Keratinocyte (primary cell): Measurements from ENCODE around the gene YIPF1. TPM values are rescaled to one million over a fixed set of nuclear protein-coding genes. Genes with fewer than 3 reads are reported as not detected.

Experiments used
- DNase-seq: peaks from one replicate; pipeline ENCODE4 v3.0.0-alpha.2; 2011; ENCODE audit warnings: low read depth, missing footprints, low spot score
- FAIRE-seq: peaks from 2 replicates; lab custom pipeline; 2011; peaks lifted over from hg19 to GRCh38; lab: Jason Lieb, UNC
- H2AFZ ChIP-seq: 2 replicates; pipeline ENCODE4 v1.6.0; 2012; ENCODE audit warnings: low read length, control low read depth, inconsistent platforms; ENCODE audit not compliant: control insufficient read depth
- H3K27ac ChIP-seq: 2 replicates; pipeline ENCODE4 v1.5.1; 2011; ENCODE audit warnings: low read length; ENCODE audit not compliant: control insufficient read depth, insufficient read depth
- H3K27me3 ChIP-seq: 3 replicates; pipeline ENCODE4 v1.6.0; 2011; ENCODE audit warnings: low read length; ENCODE audit not compliant: control insufficient read depth, insufficient read depth; ENCODE audit errors: extremely low read depth
- H3K36me3 ChIP-seq, 2 experiments: 2 replicates in 1 of 2; 3 replicates in 1 of 2; pipeline ENCODE4 v1.5.1; 2011; ENCODE audit warnings: low read length in 2 of 2, mild to moderate bottlenecking in 1 of 2; ENCODE audit not compliant: control insufficient read depth in 2 of 2, insufficient read depth in 2 of 2; ENCODE audit errors: extremely low read depth in 1 of 2
- H3K4me1 ChIP-seq: 3 replicates; pipeline ENCODE4 v1.5.1; 2011; ENCODE audit warnings: low read length; ENCODE audit not compliant: control insufficient read depth, insufficient read depth; ENCODE audit errors: extremely low read depth
- H3K4me2 ChIP-seq: 3 replicates; pipeline ENCODE4 v1.6.0; 2011; ENCODE audit warnings: low read depth, low read length; ENCODE audit not compliant: control insufficient read depth, insufficient read depth; ENCODE audit errors: extremely low read depth
- H3K4me3 ChIP-seq, 3 experiments: fragments of 200-600 bp in 1 of 3; sonication (generic) in 1 of 3; 2 replicates in 2 of 3; 3 replicates in 1 of 3; pipeline ENCODE4 v1.5.1; 2011 to 2016; ENCODE audit warnings: low read length in 3 of 3, mild to moderate bottlenecking in 3 of 3, control low read depth in 2 of 3, inconsistent platforms in 1 of 3, low read depth in 1 of 3, mixed read lengths in 1 of 3, mixed run types in 1 of 3, moderate library complexity in 1 of 3; ENCODE audit not compliant: control insufficient read depth in 2 of 3, insufficient read depth in 2 of 3; ENCODE audit errors: extremely low read depth in 1 of 3
- H3K79me2 ChIP-seq: 2 replicates; pipeline ENCODE4 v1.6.0; 2012; ENCODE audit warnings: low read length; ENCODE audit not compliant: control insufficient read depth, insufficient read depth
- H3K9ac ChIP-seq: 3 replicates; pipeline ENCODE4 v1.6.0; 2011; ENCODE audit warnings: low read length; ENCODE audit not compliant: control insufficient read depth, insufficient read depth; ENCODE audit errors: extremely low read depth
- H3K9me1 ChIP-seq: 3 replicates; pipeline ENCODE4 v1.6.0; 2011; ENCODE audit warnings: low read length; ENCODE audit not compliant: control insufficient read depth, insufficient read depth; ENCODE audit errors: extremely low read depth
- H3K9me3 ChIP-seq: 2 replicates; pipeline ENCODE4 v1.5.1; 2012; ENCODE audit warnings: low read depth, low read length; ENCODE audit not compliant: control insufficient read depth
- H4K20me1 ChIP-seq: 3 replicates; pipeline ENCODE4 v1.6.0; 2011; ENCODE audit warnings: low read length; ENCODE audit not compliant: control insufficient read depth, insufficient read depth; ENCODE audit errors: extremely low read depth
- EZH2 ChIP-seq: IDR thresholded peaks from one replicate; pipeline ENCODE4 v1.6.1; 2012; ENCODE audit warnings: inconsistent platforms, mild to moderate bottlenecking, low read length, moderate library complexity
- dilution Hi-C: fragments of 300-500 bp; cut with MboI; formaldehyde crosslinking; loops from one replicate; pipeline ENCODE4 v1.7.0; 2020; ENCODE audit warnings: low sequenced_read_pairs; ENCODE audit not compliant: extremely low pct_ligation_motif_present
- polyA minus RNA-seq, 3 experiments: library from RNA; depleted of rRNA, polyadenylated mRNA; stranded (reverse); fragments of >200 nt; gene quantifications; 1 replicate in 1 of 3; 2 replicates in 1 of 3; 3 replicates in 1 of 3; pipeline ENCODE4 v1.2.3, GENCODE V29; 2011
- polyA plus RNA-seq, 5 experiments: library from polyadenylated mRNA; depleted of rRNA in 3 of 5; stranded (reverse) in 3 of 5; stranded (forward) in 1 of 5; unstranded in 1 of 5; fragments of >200 nt; gene quantifications; 1 replicate in 1 of 5; 2 replicates in 3 of 5; 3 replicates in 1 of 5; pipeline versions ENCODE4 v1.2.1 to v1.2.3, GENCODE V29; 2011 to 2012; ENCODE audit warnings: missing spikeins in 2 of 5, low read depth in 1 of 5, low replicate concordance in 1 of 5
- TF ChIP-seq, protein P1 (sequence below), 3 experiments: IDR thresholded peaks in 1 of 3; conservative IDR thresholded peaks in 1 of 3; optimal IDR thresholded peaks in 1 of 3; 2 replicates in 2 of 3; 3 replicates in 1 of 3; pipeline versions ENCODE3 to v1.5.1; 2011; ENCODE audit warnings: low read length in 3 of 3, mild to moderate bottlenecking in 3 of 3, moderate library complexity in 2 of 3, control low read depth in 1 of 3, inconsistent platforms in 1 of 3; ENCODE audit not compliant: insufficient read depth in 2 of 3; ENCODE audit errors: extremely low read depth in 1 of 3

YIPF1 gene
- polyA plus RNA-seq = 36.3 to 45.7 TPM (median 43.3 TPM) in 3 replicates
- polyA plus RNA-seq (2011; ENCODE audit: low read depth) = 10.2 TPM
- polyA plus RNA-seq (2011; cell fraction: cytosol; rRNA removed) = 35.0 and 57.3 TPM in 2 replicates
- polyA plus RNA-seq (2011; cell fraction: nucleus; rRNA removed) = 35.2 and 41.9 TPM in 2 replicates
- polyA plus RNA-seq (2012; ENCODE audit: low replicate concordance) = 22.4 and 23.5 TPM in 2 replicates
- polyA minus RNA-seq = 19.2 to 45.8 TPM (median 37.8 TPM) in 3 replicates
- 17.8 TPM for polyA minus RNA-seq (2011; cell fraction: cytosol; rRNA and poly(A)+ RNA removed)
- 14.2 and 20.6 TPM in 2 replicates for polyA minus RNA-seq (2011; cell fraction: nucleus; rRNA and poly(A)+ RNA removed)

DNA sequence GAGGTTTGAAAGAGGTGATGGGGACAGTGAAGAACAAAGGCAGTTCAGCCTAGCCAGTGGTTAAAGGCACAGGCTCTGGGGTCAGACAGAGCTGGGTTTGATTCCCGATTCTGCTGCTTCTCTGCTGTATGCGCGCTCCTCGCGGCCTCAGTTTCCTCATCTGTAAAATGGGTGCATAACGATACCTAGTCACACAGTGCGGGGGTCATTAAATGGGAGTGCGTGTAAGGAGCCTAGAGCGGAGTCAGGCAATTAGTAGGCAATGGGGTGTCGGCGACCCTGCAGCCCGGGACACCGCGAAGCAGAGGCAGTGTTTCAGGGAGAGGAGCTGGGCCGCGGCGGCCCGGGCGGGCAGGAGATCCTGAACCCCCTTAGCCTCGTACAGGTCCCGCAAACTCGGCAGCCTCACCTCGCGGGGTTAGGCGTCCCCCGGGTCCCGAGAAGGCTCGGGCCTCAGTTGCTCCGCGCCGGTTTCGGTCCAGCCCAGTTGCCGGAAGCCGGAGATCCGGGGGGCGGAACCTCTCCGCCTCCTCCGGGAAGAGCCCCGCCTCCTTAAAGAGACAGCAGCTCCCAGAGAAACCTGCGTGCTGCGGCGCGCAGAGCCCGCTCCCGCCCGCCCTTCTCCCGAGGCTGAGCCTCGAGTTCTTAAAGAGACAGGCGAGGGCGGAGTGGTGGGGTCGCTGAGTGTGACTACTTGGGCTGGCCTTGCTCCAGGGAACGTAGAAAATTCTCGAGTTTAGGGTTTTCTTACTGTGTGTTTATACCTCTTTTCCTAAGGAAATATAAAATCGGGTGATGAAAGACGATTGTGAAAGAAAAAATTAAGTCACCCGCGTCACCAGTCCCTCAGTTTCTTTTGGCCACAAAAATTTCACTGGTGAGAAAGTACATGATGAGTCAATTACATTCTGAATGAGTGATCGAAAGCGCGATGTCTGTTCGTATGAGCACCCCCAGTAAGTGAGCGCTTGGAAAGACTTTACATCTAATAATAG lies at the start of gene YIPF1:
Gene YIPF1, minus strand, starts transcription at position 494 of the 995 bp plus-strand sequence. CDS start 860 bp downstream, outside the sequence.
- no peak for TF ChIP-seq EZH2
- TF ChIP-seq, protein P1, sequence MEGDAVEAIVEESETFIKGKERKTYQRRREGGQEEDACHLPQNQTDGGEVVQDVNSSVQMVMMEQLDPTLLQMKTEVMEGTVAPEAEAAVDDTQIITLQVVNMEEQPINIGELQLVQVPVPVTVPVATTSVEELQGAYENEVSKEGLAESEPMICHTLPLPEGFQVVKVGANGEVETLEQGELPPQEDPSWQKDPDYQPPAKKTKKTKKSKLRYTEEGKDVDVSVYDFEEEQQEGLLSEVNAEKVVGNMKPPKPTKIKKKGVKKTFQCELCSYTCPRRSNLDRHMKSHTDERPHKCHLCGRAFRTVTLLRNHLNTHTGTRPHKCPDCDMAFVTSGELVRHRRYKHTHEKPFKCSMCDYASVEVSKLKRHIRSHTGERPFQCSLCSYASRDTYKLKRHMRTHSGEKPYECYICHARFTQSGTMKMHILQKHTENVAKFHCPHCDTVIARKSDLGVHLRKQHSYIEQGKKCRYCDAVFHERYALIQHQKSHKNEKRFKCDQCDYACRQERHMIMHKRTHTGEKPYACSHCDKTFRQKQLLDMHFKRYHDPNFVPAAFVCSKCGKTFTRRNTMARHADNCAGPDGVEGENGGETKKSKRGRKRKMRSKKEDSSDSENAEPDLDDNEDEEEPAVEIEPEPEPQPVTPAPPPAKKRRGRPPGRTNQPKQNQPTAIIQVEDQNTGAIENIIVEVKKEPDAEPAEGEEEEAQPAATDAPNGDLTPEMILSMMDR (optimal IDR thresholded peaks at IDR 0.05 in 1 of 3, IDR thresholded peaks at IDR 0.05 in 1 of 3, conservative IDR thresholded peaks at IDR 0.05 in 1 of 3; ENCODE audit: extremely low read depth in 1 of 3, insufficient read depth in 2 of 3, low read length in 3 of 3) = no peak
- Histone ChIP-seq H3K4me3 (peak within 1 kb of the TSS; percentile 66 to 86 (median 78)), H3K4me1 (peaks cover 10% of the 10 kb centered on the region), H3K27me3 (no peaks in the 10 kb centered on the region), H3K9ac (peak within 1 kb of the TSS; percentile 85), H3K4me2 (peak within 1 kb of the TSS; percentile 94), H3K36me3 (peaks cover 1 to 3% of the 10 kb centered on the region in 2 experiments), H3K27ac (peak within 1 kb of the TSS; percentile 91), H3K9me1 (no peaks in the 10 kb centered on the region), H4K20me1 (no peaks in the 10 kb centered on the region), H3K79me2 (no peaks in the 10 kb centered on the region), H3K9me3 (no peaks in the 10 kb centered on the region), H2AFZ (peak within 1 kb of the TSS; percentile 95)
- dilution Hi-C loops = no loop called here
- FAIRE-seq = no peak
- peak; percentile 44 for DNase-seq

DNA sequence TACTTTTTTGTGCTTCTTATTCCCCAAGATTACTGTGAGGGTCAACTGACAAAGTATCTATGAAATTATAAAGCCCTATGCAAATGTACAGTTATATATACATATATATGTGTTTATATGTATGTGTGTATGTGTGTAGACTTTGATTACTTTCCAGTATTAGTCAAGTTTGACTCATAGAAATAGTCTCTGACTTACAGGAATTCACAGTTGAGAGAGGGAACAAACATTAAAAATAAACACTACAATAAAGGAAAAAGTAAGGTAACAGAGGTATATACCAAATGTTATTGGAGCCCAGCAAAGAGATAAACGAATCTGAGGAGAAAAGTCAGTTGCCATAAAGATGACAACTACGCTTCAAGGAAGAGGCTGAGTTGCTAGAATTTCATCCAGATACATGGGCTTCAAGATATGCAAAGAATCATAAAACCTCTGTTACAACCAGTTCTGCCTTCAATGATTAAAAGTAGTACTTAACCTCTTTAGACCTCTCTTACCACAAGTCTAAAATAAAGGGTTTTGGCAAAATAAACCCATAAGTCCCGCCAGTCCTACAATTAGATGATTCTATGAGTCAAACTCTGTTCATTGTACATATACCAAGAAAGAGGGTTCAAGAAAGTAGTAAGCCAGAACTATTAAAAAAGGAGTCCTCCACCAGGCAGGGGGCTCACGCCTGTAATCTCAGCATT lies 48.7 kb upstream of the YIPF1 start:
- no peak overlapping the region for H3K4me2 ChIP-seq
- H3K36me3 ChIP-seq = peaks cover 2 to 6% of the 10 kb centered on the region in 2 experiments
- peaks cover 2% of the 10 kb centered on the region for H3K9me3 ChIP-seq
- DNase-seq (no peak), FAIRE-seq (no peak)
- TF ChIP-seq, protein P1 (optimal IDR thresholded peaks at IDR 0.05 in 1 of 3, IDR thresholded peaks at IDR 0.05 in 1 of 3, conservative IDR thresholded peaks at IDR 0.05 in 1 of 3; ENCODE audit: extremely low read depth in 1 of 3, insufficient read depth in 2 of 3, low read length in 3 of 3) = no peak
- no peak for TF ChIP-seq EZH2
- no peak overlapping the region for H2AFZ ChIP-seq
- H4K20me1 ChIP-seq = no peaks in the 10 kb centered on the region
- peaks cover 3% of the 10 kb centered on the region for H3K79me2 ChIP-seq
- no peaks in the 10 kb centered on the region for H3K9me1 ChIP-seq
- H3K4me1 ChIP-seq = peaks cover 10% of the 10 kb centered on the region
- H3K4me3 ChIP-seq = no peak overlapping the region
- H3K27ac ChIP-seq = no peak overlapping the region
- H3K27me3 ChIP-seq = no peaks in the 10 kb centered on the region
- H3K9ac ChIP-seq = no peak overlapping the region
- dilution Hi-C loops = no loop called here
